Stomach (tissue), 9 donors: ENCODE data around the gene RAB22A. TPM values are rescaled to one million over a fixed set of nuclear protein-coding genes. Genes with fewer than 3 reads are reported as not detected.

Experiments used
- DNase-seq, 2 donors: peaks; one replicate each; pipeline versions ENCODE4 v3.0.0 to v3.0.0-alpha.2; 2013 to 2019
- H3K27ac ChIP-seq, 5 donors: fragments of 200-600 bp in 4 of 5; sonication (generic) in 4 of 5; one replicate each; pipeline ENCODE4 v1.5.1; 2013 to 2019; ENCODE audit warnings: mild to moderate bottlenecking in 1 of 5, moderate library complexity in 1 of 5
- H3K27me3 ChIP-seq, 3 donors: fragments of 200-600 bp; sonication (generic); one replicate each; pipeline ENCODE4 v1.5.1; 2017 to 2019; ENCODE audit warnings: mixed run types in 1 of 3
- H3K36me3 ChIP-seq, 4 donors: fragments of 200-600 bp; sonication (generic); 1 replicate in 3 of 4; 2 replicates in 1 of 4; pipeline ENCODE4 v1.5.1; 2016 to 2019
- H3K4me1 ChIP-seq, 4 donors: fragments of 200-600 bp; sonication (generic); one replicate each; pipeline ENCODE4 v1.5.1; 2016 to 2019
- H3K4me3 ChIP-seq, 4 donors: fragments of 200-600 bp; sonication (generic) in 3 of 4; one replicate each; pipeline ENCODE4 v1.5.1; 2016 to 2019; ENCODE audit warnings: mild to moderate bottlenecking in 1 of 4
- H3K9me3 ChIP-seq, 4 donors: fragments of 200-600 bp; sonication (generic); one replicate each; pipeline ENCODE4 v1.5.1; 2016 to 2019
- EP300 ChIP-seq: sonication (generic); formaldehyde crosslinking; IDR thresholded peaks from one replicate; pipeline ENCODE4 v1.6.1; 2017; ENCODE audit warnings: antibody characterized with exemption
- POLR2A ChIP-seq, 4 donors: fragments of 450-650 bp; IDR thresholded peaks; one replicate each; pipeline ENCODE4 v1.6.1; 2016; ENCODE audit warnings: antibody characterized with exemption in 4 of 4, control low read depth in 2 of 4, mild to moderate bottlenecking in 1 of 4, moderate library complexity in 1 of 4
- POLR2AphosphoS5 ChIP-seq, 3 donors: sonication (generic); formaldehyde crosslinking; IDR thresholded peaks; one replicate each; pipeline ENCODE4 v1.6.1; 2016; ENCODE audit warnings: antibody characterized with exemption in 3 of 3
- WGBS, 5 donors: extraction: QIAGEN DNeasy Blood & Tissue Kit in 3 of 5; methylation state at CpG; one replicate each; pipeline versions ENCODE4 v1.1.5 to v1.1.7; 2013 to 2018; 5-methylcytosine and 5-hydroxymethylcytosine counted together
- intact Hi-C: fragments of 100-400 bp; cut with DNase I; formaldehyde crosslinking; loops from one replicate; pipeline ENCODE4 v1.15.1; 2023; ENCODE audit warnings: low total_unique reads
- polyA plus RNA-seq, 3 donors: library from polyadenylated mRNA; stranded (reverse); fragments of 200-250 nt; gene quantifications; one replicate each; pipeline ENCODE4 v1.2.3, GENCODE V29; 2013
- total RNA-seq, 5 donors: library from RNA; depleted of rRNA; stranded (reverse); fragments of >200 nt; gene quantifications; one replicate each; pipeline versions ENCODE4 v1.1.0 to v1.2.3, GENCODE V29; 2014 to 2016
- TF ChIP-seq, protein P1 (sequence below), 7 experiments: fragments of 450-650 bp in 4 of 7; fragments of 200-600 bp in 3 of 7; sonication (generic) in 3 of 7; IDR thresholded peaks; one replicate each; pipeline ENCODE4 v1.5.1; 2016 to 2019; ENCODE audit warnings: antibody characterized with exemption in 7 of 7, control low read depth in 2 of 7, mild to moderate bottlenecking in 1 of 7
- donor health status: healthy with polysubstance abuse.
- donor health status: Bipolar disorder and iron deficiency.
- donor health status: healthy.

Gene RAB22A
- total and polyA plus RNA-seq, 8 donors: 2.9 to 19.3 (median 8.5) TPM

DNA sequence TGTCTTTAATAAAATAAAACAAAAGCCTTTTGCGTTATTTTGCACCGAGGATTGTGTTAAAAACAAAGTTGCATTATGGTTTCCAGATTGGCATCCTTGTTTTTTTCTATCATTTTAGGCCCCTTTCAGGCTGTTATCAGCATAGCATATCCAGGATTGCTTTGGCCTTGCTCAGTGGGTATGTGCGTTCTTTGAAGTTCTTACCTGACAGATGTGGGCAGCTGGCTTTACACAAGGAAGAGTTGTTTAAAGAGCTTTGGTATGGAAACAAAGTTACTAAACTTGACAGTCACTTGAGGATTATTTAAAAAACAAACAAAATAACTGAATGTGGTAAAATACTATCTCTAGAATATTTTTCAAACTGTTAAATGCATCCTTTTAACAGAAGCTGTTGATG is 86.1 kb downstream of the RAB22A start:
- peaks cover 0 to 11% (median 0%) of the 10 kb centered on the region in 4 donors for H3K36me3 ChIP-seq
- no peak overlapping the region for H3K27ac ChIP-seq
- intact Hi-C loops: no loop called here
- no peaks in the 10 kb centered on the region for H3K27me3 ChIP-seq
- no peak overlapping the region for H3K4me3 ChIP-seq
- H3K9me3 ChIP-seq: no peaks in the 10 kb centered on the region
- DNase-seq: no peak
- TF ChIP-seq EP300 (no peak), POLR2A (IDR thresholded peaks at IDR 0.05) (no peak), POLR2AphosphoS5 (IDR thresholded peaks at IDR 0.05) (no peak)
- TF ChIP-seq, protein P1, sequence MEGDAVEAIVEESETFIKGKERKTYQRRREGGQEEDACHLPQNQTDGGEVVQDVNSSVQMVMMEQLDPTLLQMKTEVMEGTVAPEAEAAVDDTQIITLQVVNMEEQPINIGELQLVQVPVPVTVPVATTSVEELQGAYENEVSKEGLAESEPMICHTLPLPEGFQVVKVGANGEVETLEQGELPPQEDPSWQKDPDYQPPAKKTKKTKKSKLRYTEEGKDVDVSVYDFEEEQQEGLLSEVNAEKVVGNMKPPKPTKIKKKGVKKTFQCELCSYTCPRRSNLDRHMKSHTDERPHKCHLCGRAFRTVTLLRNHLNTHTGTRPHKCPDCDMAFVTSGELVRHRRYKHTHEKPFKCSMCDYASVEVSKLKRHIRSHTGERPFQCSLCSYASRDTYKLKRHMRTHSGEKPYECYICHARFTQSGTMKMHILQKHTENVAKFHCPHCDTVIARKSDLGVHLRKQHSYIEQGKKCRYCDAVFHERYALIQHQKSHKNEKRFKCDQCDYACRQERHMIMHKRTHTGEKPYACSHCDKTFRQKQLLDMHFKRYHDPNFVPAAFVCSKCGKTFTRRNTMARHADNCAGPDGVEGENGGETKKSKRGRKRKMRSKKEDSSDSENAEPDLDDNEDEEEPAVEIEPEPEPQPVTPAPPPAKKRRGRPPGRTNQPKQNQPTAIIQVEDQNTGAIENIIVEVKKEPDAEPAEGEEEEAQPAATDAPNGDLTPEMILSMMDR (IDR thresholded peaks at IDR 0.05): no peak
- 84 to 93% (median 87%) methylated on average over 3 of the region's 3 CpGs for WGBS, 5 donors
- H3K4me1 ChIP-seq: peaks cover 16 to 71% (median 35%) of the 10 kb centered on the region in 4 donors

DNA sequence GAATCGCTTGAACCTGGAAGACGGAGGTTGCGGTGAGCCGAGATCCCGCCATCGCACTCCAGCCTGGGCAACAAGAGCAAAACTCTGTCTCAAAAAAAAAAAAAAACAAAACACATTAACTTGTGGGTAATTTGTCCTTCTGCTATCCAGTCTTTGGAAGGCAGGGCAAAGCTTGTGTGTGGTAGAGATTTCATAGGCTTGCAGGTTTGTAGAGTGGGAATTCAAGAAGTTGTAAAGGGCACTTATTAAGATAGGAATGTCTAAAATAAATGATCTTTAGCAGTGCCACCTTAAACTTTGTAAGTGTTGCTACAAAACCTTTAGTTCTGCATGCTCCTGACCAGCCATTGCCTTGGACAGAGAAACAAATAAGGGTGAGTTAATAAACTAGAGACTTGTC is 87.9 kb downstream of the RAB22A start:
- Histone ChIP-seq H3K9me3 (no peaks in the 10 kb centered on the region), H3K36me3 (no peaks in the 10 kb centered on the region), H3K27me3 (no peaks in the 10 kb centered on the region), H3K4me3 (no peak overlapping the region), H3K4me1 (peaks cover 0 to 61% (median 33%) of the 10 kb centered on the region in 4 donors), H3K27ac (no peak overlapping the region)
- TF ChIP-seq EP300 (no peak), POLR2AphosphoS5 (IDR thresholded peaks at IDR 0.05) (no peak), POLR2A (IDR thresholded peaks at IDR 0.05) (no peak)
- TF ChIP-seq, protein P1 (IDR thresholded peaks at IDR 0.05): no peak
- WGBS, 5 donors: 97 to 100% (median 98%) methylated on average over 6 of the region's 6 CpGs
- intact Hi-C loops: no loop called here
- DNase-seq: no peak

DNA sequence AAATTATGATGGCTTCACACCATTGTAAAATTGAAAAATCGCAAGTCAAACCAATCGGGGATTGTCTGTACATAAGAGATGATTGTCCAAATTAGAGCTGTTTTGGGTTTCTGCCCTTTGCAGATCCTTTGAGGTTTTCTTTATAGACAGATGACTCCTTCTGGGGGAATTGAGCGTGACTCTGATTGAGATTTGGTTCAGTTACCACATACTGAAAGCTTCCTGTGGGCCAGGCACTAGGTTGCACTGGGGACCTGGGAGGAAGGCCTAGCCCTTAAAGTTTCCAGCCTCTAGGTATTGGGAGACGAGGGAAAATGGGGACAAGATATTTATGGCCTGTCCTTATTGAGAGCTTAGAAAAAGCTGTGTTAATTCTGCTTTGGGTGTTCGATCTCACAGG is 88.7 kb downstream of the RAB22A start:
- 85 to 93% (median 87%) methylated on average over 5 of the region's 5 CpGs for WGBS, 5 donors

DNA sequence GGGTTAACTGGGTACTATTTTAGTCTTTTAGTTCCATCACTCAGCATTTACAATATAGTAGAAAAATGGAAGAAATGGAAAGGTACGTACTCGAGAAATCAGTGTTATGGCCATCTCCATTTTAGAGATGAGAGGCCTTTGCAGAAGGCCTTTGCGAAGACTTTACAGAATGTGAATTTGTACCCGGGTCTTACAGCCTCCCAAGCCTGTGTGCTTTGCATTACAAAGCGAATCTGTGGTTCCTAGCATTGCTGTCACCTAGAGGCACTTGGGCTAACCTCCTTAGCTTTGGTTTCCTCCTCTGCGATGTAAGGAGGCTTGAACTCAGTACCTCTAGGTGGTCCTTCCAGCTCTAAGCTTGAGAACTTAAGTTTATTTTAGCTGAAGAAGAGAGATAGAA is 90.4 kb downstream of the RAB22A start:
- H3K4me3 ChIP-seq: no peak overlapping the region
- H3K4me1 ChIP-seq: peaks cover 0 to 53% (median 29%) of the 10 kb centered on the region in 4 donors
- no peak for DNase-seq
- intact Hi-C loops: no loop called here
- no peak for TF ChIP-seq POLR2A (IDR thresholded peaks at IDR 0.05)
- no peak for TF ChIP-seq POLR2AphosphoS5 (IDR thresholded peaks at IDR 0.05)
- TF ChIP-seq, protein P1 (IDR thresholded peaks at IDR 0.05): no peak
- TF ChIP-seq EP300: no peak
- no peaks in the 10 kb centered on the region for H3K36me3 ChIP-seq
- no peaks in the 10 kb centered on the region for H3K27me3 ChIP-seq
- H3K9me3 ChIP-seq: no peaks in the 10 kb centered on the region
- no peak overlapping the region for H3K27ac ChIP-seq
- 89 to 93% (median 92%) methylated on average over 6 of the region's 6 CpGs for WGBS, 5 donors

More for the DNA sequence above, 88.7 kb downstream of the RAB22A start:
- Histone ChIP-seq H3K4me3 (no peak overlapping the region), H3K27ac (no peak overlapping the region), H3K36me3 (no peaks in the 10 kb centered on the region), H3K27me3 (no peaks in the 10 kb centered on the region), H3K9me3 (no peaks in the 10 kb centered on the region), H3K4me1 (peaks cover 0 to 59% (median 32%) of the 10 kb centered on the region in 4 donors)
- intact Hi-C loops: no loop called here
- DNase-seq: no peak
- TF ChIP-seq POLR2A (IDR thresholded peaks at IDR 0.05): no peak
- no peak for TF ChIP-seq EP300
- TF ChIP-seq POLR2AphosphoS5 (IDR thresholded peaks at IDR 0.05): no peak
- TF ChIP-seq, protein P1 (IDR thresholded peaks at IDR 0.05): no peak
